Measurements from ENCODE around the gene P2RX6. TPM values are rescaled to one million over a fixed set of nuclear protein-coding genes. Genes with fewer than 3 reads are reported as not detected.

The P2RX6 gene
- total and polyA plus RNA-seq, 2 donors (not counting 3 experiments of a cell fraction or from before 2014, with no cell fraction given) = 0.06 TPM; not detected in 1

DNA sequence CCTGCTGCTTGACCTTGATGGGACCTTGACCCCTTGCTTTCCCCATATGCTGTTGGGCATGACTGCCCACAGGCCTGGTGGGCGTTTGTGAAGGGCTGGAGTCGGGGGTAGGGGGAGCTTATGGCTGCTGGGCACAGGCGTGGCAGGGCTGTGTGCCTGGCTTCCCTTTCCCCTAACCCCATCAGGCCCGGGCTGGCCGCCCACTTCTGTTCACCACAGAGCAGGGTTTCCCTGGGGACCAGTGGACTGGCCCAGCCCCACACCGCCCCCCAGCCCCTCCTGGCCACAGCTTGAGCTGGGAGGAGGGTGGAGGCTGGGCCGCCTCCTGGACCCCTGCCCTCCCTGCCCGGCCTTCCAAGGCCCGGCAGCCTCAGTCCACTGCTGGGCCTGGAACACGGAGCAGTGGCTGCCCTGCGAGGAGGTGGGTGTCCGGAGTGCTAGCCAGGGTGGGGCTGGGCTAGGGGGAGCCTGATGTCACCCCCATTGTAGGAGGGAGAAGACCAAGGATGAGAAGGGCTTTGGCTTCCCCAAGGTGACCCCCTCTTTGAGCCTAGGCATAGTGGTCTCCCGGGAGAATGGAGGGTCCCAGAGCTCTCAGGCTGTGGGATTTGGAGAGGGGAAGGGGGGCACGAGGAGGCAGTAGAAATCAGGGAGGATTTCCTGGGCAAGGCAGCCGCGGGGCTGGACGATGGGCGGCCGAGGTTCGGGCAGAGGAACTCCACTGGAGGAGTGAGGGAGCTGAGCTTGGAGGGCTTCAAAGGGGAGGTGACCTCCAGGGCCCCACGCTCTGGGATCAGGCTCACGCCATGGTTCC lies 47.9 kb upstream of the P2RX6 start, which contains the start of gene AIFM3:
AIFM3 (plus strand) TSS at position 373 of the 814 bp plus-strand sequence. CDS start 690 bp downstream, outside the sequence.
- intact Hi-C loops (cut with micrococcal nuclease) (no loop called here), dilution Hi-C loops (cut with MboI; ENCODE audit: extremely low pct_ligation_motif_present, low sequenced_read_pairs) (no loop called here)
- H3K27ac ChIP-seq (ENCODE audit: insufficient read depth, low read depth, low read length) = no peak within 1 kb of the TSS
- H3K36me3 ChIP-seq (ENCODE audit: control insufficient read depth in 2 of 2, extremely low read depth in 1 of 2, insufficient read depth in 2 of 2, low read length in 2 of 2) = no peaks in the 10 kb centered on the region
- H3K4me2 ChIP-seq (ENCODE audit: insufficient read depth, low read length) = no peak within 1 kb of the TSS
- H3K4me3 ChIP-seq (replicated peaks in 1 of 3; ENCODE audit: insufficient read depth in 1 of 3, low read depth in 1 of 3, low read length in 3 of 3) = no peak within 1 kb of the TSS
- H4K20me1 ChIP-seq (replicated peaks; ENCODE audit: control insufficient read depth, extremely low read depth, insufficient read depth, low read length) = no peaks in the 10 kb centered on the region
- TF ChIP-seq GATA2 (IDR thresholded peaks at IDR 0.05; ENCODE audit: insufficient read depth, insufficient read length, low read depth, low read length) (no peak), FOS (IDR thresholded peaks at IDR 0.05; ENCODE audit: borderline replicate concordance, insufficient read depth, low read length) (no peak), JUN (IDR thresholded peaks at IDR 0.05; ENCODE audit: borderline replicate concordance, insufficient read depth, insufficient read length, low read depth) (no peak), POLR2AphosphoS5 (IDR thresholded peaks at IDR 0.05; ENCODE audit: insufficient read depth, low read depth, low read length) (no peak), MYC (IDR thresholded peaks at IDR 0.05; ENCODE audit: low read depth, low read length) (no peak), POLR2A (IDR thresholded peaks at IDR 0.05; ENCODE audit: low read depth, low read length) (no peak), EZH2 (IDR thresholded peaks at IDR 0.05; ENCODE audit: borderline replicate concordance, low read depth, low read length, severe bottlenecking) (no peak)
- TF ChIP-seq, protein P1, sequence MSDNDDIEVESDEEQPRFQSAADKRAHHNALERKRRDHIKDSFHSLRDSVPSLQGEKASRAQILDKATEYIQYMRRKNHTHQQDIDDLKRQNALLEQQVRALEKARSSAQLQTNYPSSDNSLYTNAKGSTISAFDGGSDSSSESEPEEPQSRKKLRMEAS (IDR thresholded peaks at IDR 0.05; ENCODE audit: insufficient read depth, insufficient read length) = no peak
- TF ChIP-seq, protein P2, sequence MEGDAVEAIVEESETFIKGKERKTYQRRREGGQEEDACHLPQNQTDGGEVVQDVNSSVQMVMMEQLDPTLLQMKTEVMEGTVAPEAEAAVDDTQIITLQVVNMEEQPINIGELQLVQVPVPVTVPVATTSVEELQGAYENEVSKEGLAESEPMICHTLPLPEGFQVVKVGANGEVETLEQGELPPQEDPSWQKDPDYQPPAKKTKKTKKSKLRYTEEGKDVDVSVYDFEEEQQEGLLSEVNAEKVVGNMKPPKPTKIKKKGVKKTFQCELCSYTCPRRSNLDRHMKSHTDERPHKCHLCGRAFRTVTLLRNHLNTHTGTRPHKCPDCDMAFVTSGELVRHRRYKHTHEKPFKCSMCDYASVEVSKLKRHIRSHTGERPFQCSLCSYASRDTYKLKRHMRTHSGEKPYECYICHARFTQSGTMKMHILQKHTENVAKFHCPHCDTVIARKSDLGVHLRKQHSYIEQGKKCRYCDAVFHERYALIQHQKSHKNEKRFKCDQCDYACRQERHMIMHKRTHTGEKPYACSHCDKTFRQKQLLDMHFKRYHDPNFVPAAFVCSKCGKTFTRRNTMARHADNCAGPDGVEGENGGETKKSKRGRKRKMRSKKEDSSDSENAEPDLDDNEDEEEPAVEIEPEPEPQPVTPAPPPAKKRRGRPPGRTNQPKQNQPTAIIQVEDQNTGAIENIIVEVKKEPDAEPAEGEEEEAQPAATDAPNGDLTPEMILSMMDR (IDR thresholded peaks at IDR 0.05; ENCODE audit: extremely low read depth in 1 of 2, insufficient read depth in 1 of 2, low read depth in 1 of 2, low read length in 2 of 2) = no peak
- no peaks in the 10 kb centered on the region for H3K9me1 ChIP-seq (replicated peaks; ENCODE audit: control insufficient read depth, extremely low read depth, insufficient read depth, low read length)
- no peak within 1 kb of the TSS for H2AFZ ChIP-seq (ENCODE audit: low read depth, low read length)
- no peaks in the 10 kb centered on the region for H3K4me1 ChIP-seq (ENCODE audit: control insufficient read depth, extremely low read depth, insufficient read depth, low read length)
- no TSS peak for BruUV-seq (replicated peaks)
- FAIRE-seq (no peak), DNase-seq (ENCODE audit: low read depth, low spot score) (no peak)
- no peak within 1 kb of the TSS for H3K9ac ChIP-seq (replicated peaks; ENCODE audit: extremely low read depth, insufficient read depth, low read length)
- POLR2A ChIA-PET = no interaction called here
- no peaks in the 10 kb centered on the region for H3K9me3 ChIP-seq (replicated peaks; ENCODE audit: control insufficient read depth, insufficient read depth, low read length)
- no peaks in the 10 kb centered on the region for H3K79me2 ChIP-seq (ENCODE audit: control insufficient read depth, insufficient read depth, low read length)
- H3K27me3 ChIP-seq (ENCODE audit: control insufficient read depth in 2 of 2, insufficient read depth in 2 of 2, low read length in 2 of 2) = peaks cover 4 to 18% of the 10 kb centered on the region in 2 experiments
- CTCF ChIA-PET = interaction anchor here (0.6 to 2.1 kb wide), 3 partner anchors 10 to 81 kb away, joined by 3 to 6 read pairs (median 4); no protein-coding TSS in a partner anchor

Measured in endothelial cell of umbilical vein (primary cell).